ENCODE measurements around the gene PHACTR3.
"Not testable (repeated sequence)": the region's sequence is repeated elsewhere in the genome, so short reads cannot be mapped to it uniquely, and the experiment has no call there.

Gene PHACTR3

DNA sequence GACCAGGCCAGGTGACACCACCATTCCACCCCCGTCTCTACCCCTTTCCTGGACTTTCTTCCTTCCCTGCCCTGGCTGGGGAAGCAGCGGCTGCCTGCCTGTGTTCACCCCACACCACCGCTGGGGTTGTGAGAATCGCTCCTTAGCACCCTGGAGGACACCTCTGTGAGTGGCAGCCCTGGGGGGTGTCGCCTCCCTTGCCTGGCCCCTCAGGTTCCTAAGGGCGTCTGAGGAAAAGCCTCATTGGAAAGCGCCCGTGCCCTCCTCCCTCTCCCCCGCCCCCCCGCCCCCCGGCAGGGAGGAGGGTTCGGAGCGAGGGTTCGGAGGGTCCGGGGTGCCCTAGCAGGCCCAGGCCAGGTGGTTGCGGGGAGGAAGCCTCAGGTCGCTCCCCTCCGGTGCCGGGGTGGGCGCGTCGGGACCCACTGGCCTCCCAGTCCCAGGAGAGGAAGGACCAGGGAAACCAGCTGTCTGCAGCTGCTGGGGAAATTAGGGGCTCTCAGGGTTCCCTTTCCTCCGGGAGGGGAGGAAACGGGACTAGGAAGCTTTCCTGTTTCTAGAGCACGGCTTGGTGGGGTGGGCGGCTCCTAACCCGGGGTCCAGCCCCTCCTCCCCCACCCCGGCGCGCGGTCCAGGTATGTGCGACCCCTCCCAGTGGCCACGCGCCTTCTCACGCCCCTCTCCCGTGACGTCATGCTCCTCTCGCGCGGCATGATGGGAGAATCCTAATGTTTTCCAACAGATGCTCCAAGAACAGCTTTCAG, at the start of gene PHACTR3:
PHACTR3 (plus strand) TSS at position 760 of the 761 bp plus-strand sequence. CDS start 475 bp downstream, outside the sequence.
- DNase-seq: no peak

DNA sequence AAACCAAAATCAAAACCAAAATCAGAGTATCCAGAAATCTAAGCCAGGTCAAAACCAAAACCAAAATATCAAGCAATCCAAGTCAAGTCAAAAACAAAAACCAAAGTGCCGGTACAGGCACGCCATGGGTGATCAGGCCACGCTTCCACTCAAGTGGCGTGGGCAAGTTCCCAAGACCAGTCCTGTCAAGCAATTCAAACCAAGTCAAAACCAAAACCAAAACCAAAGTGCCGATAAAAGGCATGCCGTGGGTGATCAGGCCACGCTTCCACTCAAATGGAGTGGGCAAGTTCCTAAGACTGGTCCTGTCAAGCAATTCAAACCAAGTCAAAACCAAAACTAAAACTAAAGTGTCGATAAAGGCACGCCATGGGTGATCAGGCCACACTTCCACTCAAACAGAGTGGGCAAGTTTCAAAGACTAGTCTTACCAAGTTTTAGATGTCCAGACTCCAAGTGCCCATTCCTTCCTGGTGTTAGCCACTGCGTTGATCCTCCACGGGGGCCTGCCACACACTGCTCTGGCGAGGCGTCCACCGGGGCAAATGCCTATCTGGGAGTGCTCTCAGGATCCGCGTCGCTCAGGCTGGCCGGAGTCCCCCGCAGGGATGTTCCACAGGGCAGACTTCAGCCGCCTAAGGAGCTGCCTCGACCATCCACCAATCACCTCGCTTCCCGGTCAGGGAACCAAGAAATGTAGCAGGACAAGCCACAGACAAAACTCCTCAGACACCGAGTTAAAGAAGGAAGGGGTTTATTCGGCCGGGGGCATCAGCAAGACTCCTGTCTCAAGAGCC, 46.4 kb upstream of the PHACTR3 start:
- not testable (repeated sequence) for DNase-seq

DNA sequence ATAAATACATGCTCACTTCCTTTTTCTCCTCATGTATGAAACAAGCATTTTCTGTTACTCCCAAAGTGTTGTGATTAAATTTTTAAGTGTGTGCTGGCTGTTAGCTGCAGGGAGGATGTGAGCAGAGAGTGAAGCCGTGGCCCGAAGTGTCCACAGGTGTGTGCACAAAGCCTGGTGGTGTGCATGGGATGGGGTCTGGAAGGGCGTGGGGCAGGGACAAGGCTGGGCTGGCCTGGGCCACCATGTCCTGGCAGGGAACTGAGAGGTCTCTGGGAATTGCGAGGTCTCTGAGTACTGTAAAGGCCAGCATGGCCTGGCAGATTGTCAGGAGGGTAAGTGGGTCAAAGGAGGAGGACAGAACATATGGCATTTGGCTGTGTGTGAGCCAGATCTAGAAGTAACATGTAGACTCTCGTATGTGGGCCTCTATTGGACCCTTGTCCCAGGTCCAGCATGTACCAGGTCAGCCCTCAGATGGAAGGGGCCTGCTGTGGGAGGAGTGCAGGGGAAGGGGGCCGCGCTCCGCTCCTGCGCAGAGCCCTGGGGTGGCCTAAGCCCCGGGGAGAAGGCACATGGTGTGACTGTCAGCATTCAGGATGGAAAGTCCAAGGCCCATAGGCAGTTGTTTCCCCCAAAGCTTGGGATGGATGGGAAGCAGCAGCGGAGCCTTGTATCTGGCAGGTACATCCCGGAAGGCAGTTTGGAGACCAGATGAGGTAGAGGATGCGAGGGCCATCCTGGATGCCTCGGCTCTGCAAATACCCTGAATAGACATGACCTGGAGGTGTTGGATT, 45.1 kb upstream of the PHACTR3 start:
- no peak for DNase-seq

DNA sequence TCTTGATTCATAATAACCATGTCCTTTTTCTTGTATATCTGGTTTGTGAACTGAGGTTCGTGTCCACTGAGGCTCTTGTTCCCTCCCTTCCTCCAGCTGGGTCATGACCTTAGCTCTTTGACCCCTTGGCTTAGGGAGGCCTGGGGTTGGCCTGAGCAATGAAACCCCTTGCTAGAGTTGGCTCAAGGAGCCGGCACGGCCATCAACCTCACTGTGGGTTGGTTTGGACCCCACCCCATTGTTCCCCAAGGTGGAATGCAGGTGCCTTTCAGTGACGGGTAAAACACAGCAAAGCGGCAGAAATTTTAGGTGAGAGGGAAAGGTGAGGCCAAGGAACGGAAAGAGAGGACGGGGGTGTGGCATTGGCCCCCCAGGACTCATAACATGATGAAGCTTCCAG, 44.5 kb upstream of the PHACTR3 start:
- DNase-seq: no peak

DNA sequence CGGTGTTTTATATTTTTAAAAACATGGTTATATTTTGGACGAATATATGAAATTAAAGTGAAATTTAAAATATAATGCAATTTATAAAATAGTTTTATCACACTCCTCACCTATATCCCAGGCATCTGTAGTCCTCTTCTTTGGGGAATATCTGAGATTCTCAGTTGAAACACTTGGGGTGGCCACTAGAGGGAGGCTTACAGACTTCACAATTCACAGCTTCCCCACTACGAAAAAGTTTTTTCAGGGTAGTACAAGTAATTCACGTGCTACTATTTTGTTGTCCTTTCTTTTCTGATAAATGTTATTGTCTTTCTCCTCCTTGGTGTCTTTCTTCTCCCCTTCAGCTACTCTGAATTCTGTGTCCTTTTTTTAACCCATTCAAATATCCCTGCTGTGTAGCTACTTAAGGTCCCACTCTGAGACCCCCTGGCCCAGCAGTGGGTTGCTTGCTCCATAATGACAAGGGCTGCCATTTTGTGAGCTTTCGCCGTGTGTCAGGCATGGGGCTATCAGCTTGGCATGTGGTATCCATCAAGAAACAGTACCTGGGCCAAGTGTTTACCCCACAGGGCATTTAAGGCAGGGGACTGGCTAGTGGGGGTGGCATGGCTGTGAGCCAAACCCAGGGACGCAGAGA, 43.6 kb upstream of the PHACTR3 start:
- DNase-seq: peak; percentile 29

DNA sequence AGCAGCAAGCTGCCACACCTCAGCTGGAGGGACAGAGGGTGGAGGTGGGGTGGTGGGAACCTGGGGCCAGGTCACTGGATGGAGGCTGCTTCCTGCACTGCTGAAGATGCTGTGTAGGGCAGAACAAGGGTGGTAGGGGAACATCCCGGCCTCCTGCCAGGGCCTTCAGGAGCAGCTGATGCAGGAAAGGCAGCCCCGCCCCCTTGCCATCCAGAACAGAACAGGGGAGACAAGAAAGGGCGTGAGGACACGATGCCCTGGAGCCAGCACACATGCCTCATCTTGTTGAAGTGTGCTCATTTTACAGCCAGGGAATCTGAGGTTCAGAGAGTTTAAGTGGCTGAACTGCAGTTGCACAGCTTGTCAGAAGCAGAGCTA, 43.1 kb upstream of the PHACTR3 start:
- DNase-seq: no peak

DNA sequence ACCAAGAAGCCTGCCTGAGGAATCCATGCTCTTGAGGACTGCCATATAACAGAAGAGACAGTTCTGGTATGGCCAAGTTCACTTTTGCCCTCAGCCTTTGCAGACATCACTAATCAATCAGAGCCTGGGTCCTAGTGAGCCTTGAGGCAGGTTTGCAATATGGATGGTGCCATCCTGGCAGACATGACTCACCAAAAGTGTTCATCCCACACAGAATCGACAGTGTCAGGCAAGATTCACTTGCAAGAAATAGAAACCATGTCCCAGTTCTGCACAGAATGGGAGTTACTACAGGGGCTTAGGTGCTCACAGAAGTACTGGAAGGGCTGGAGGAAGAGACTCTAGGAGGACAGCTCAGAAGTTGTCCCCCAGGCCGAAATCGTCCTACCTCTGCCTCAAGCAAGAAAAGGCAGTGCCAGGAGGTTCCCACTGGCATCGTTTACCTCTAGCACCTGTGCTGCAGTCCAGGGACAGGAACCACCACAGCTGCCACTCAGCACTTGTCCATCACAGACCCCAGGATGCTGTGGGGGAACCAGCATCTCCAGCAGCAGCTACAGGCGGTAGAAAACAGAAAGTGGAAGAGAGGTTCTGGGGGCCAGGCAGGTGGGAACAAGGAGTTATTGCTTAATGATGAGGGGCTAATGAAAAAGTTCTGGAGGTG, 42.6 kb upstream of the PHACTR3 start:
- no peak for DNase-seq

DNA sequence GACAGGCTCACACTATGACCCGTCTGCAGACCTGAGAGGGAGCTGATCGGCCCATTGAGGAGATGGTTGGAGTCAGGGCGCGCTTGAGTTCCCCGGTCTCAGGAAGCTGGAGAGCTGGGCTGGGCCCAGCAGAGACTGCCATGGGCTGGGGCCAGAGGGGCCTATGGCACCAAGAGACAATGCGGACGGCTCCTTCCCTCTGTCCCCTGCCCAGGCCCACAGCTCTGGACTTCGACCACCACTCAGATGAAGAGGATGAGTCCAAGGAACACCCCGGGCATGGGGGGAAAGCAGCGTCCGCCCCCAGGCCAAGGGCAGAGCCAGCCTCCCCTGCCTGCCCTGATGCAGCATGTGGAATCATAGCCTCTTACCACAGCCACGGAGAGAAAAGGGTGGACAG, 40.2 kb upstream of the PHACTR3 start:
- no peak for DNase-seq

DNA sequence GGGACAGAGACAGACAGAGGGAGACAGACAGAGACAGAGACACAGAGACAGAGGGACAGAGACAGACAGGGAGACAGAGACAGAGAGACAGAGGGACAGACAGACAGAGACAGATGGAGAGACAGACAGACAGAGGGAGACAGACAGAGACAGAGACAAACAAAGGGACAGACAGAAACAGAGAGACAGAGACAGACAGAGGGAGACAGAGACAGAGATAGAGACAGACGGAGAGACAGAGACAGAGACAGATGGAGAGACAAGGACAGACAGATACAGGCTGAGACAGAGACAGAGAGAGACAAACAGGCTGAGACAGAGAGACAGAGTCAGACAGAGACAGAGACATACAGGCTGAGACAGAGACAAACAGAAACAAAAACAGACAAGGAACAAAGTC, 39.4 kb upstream of the PHACTR3 start:
- no peak for DNase-seq

DNA sequence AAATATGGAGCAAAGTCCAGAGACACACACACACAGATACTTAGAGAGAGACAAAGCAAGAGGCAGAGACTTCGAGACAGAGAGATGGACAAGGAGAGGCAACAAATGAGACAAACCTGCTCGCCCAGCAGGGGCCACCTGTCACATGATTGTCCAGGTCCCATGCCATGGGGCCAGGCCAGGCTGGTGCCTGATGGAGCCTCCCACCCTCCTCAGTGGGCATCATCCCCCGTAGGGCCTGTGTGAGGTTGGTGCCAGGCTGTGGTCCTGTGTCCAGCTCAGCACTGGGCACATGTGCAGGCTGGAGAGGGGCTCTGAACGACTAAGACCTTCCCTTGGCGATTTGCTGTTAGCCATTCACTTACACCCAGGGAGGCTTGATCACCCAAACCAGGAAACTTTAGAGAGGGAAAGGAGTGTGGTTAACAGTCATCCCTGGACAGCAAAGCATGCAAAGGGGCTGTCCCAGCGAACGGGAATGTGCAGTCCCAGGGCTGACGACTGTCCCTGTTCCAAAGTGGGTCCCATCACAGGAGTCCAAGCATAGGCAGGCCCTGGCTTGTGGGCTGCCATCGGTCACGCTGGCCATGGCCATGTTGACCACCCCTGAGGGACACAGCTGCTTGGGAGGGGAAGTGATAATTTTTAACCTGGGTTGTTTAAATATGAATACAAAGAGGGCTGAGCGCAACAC, 38.4 kb upstream of the PHACTR3 start:
- DNase-seq: no peak

DNA sequence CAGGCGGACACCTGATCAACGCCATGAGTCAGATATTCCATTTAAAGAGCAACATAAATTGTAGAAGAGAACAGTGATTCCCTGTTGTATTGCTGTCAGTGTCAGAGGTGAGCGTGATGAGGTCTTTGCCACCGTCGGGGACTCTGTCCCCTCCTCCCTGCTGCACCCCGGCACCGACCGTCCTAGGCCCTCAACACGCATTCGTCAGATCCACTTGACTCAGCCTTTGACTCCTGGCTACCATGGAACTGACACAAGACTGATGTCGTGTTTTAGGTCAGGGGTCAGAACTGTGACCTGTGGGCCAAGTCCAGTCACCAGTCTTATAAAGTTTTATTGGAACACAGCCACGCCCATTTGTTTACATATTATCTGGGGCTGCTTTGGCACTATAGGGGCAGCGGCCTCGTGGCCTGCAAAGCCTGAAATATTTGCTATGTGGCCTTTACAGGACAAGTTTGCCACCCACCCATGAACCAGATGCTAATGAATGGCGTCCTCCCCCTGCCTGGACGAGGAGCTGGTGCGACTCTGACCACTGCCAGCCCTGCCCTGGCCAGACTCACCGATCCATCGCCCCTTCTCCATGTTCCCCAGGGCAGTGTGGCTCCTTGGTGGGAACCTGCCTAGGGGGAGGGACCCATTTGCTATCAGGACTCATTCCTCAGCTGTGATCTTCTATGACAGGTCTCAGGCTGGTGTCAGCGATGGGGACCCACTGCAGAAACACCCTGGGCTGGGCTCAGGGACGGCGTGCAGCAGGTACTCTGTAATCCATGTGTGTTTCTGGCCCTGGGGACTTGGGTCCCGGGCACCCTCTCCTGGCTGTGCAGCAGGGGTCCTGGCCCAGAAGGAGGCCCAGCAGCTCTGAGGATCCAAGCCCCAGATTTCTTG, 37.5 kb upstream of the PHACTR3 start:
- DNase-seq: no peak

DNA sequence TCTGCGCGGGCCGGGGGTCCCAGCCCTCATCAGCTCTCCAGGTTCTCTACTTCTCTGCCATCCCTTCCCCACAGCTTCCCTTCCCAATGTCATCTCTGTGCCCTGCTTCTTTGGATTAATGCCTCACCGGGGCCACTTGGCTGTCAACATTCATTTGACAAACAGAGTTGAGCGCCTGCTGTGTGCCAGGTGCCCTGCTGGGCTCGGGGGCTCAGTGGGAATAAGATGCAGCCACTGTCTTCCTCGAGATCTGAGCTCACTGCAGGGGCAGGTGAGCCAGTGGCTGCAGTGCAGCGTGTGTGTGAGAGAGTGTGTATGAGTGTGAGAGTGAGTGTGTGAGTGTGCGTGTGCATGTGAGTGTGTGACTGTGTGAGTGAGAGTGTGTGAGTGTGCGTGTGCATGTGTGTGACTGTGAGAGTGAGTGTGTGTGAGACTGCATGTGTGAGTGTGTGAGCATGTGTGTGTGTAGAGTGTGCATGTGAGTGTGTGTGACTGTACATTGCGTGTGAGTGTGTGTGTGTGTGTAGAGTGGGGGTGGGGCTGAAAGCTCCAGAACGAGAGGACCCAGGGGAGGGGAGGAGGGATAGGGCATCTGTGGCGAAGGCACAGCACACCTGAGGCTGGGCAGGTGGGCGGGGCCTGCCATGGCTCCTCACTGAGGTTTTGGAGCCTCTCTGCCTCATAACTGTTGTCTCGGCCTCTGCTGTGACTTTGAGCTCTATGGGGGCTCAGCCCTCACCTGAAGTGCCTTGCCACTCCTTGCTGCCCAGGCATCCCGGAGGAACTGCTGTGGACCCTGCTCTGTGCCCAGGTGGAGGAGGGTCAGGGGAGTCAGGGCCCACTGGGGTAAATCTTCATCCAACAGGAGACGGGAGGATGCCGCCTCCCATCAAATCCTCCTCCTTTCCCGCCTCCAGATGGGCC, 36.5 kb upstream of the PHACTR3 start:
- DNase-seq: no peak

DNA sequence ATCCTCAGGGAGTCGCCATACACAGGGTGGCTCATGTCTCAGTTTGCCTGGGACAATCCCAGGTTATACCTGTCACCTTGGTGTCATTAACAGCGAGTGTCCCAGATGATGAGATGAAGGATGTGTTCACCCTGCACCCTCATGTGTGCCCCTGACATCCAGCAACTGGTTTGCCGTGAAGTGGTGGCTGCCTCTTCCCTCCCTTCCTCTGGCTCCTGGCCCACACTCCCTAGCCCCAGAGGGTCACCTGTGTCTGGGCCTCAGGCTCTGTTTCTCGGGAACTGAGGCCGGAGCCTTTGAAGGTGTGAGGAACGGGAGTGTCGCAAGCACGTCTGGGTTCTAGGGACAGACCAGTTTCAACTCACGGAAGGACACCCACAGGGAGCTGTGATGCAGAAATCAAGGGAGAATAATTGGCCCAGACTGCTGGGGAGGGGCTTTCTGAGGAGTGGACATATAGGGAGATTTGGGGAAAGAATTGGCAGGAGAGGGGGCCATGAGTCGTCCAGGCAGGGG, 35.8 kb upstream of the PHACTR3 start:
- no peak for DNase-seq

DNA sequence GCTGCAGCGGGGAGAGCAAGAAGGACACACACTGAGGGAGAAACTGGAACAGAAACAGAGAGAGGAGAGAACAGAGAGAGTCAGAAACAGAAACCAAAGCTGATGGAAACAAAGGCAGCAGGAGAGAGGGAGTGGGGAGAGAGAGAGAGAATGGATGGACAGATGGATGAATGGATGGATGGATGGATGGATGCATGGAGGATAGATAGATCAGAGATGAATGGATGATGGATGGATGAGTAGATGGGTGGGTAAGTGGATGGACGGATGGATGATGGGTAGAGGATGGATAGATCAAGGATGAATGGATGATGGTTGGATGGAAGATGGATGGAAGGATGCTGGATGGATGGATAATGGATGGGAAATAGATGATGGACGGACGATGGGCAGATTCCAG, 35.0 kb upstream of the PHACTR3 start:
- no peak for DNase-seq

DNA sequence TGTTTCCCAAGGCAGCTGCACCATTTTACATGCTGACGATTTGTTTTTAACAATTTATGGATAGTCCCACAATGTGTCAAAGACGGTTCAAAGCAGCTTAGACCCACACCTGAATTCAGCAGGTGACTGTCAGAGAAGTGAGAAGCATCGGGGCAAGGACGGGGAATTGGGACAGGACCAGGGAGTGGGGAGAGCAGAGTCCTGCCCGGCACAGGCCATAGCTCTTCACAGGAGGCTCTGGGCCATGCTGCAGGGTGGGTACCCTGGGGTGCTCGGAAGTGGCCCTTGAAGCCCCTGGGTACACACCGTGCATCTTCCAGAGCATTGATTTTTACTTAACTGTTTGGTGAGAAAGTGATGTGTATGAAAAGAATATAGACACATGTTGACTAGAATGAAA, 33.2 kb upstream of the PHACTR3 start:
- DNase-seq: no peak

DNA sequence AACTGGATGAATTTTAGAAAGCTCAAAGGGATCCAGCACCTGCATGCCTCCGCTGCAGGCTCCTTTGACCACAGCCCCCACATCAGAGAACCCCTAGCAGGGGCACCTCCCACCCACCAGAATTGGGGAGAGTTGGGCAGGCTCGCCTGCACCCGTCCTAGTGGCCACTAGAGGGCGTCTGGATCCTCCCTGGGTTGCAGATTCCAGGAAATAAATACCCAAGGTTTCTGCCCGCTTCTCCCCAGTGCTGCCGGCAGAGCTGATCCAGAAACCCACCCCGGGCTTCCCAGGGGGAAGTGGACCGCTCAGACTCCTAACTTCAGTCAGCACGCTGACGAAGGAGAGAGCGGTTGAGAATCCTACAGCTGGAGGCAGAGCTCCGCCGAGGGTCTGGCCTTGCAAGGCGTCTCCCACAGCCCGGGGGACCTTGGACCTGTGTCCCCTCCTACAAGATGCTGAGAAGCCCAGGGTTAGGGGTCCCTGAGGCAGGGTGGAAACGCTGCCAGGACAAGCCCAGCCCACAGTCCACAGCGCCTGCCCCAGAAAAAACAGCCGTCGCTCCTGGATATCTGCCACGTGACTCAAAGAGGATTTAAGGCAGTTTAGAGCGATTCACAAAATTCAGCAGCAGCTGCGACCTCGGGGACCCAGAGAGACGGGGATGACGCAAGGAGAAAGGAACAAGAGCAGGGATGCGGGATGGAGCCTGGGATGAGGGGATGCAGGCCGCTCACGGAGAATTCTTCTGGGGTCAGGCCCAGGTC, 32.6 kb upstream of the PHACTR3 start:
- DNase-seq: peak; percentile 55

DNA sequence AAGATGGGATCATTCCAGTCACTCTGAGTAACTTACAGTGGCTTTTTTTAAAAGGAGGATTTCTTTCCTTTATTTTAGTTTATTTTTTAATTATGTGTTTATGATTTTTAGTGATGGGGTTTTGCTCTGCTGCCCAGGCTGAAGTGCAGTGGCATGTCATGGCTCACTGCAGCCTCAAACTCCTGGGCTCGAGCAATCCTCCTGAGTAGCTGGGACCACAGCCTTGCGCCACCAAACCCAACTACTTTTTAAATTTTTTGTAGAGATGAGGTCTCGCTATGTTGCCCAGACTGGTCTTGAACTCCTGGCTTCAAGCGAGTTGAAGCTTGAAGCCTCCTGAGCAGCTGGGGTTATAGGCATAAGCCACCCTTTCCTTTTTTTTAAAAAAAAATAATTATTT, 31.8 kb upstream of the PHACTR3 start:
- no peak for DNase-seq

DNA sequence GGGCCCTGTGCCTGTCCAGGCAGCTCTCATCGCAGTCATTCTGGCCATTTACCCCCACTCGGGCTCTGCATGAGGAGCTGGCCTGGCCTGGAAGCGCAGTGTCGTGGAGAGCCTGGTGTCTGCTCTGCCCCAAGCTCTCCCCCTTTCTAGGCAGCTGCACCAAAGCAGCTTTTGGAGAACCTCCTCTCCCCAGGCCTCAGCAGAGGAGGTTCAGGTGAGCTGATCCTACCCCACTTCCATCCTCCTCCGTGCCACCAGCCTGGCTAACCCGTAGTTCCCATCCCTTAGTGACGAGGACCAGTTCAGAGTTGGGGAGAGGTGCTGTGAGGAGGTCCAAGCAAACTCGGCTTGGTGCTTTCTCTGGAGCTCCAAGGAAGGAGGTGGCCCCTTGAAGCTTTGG, 30.5 kb upstream of the PHACTR3 start:
- no peak for DNase-seq

DNA sequence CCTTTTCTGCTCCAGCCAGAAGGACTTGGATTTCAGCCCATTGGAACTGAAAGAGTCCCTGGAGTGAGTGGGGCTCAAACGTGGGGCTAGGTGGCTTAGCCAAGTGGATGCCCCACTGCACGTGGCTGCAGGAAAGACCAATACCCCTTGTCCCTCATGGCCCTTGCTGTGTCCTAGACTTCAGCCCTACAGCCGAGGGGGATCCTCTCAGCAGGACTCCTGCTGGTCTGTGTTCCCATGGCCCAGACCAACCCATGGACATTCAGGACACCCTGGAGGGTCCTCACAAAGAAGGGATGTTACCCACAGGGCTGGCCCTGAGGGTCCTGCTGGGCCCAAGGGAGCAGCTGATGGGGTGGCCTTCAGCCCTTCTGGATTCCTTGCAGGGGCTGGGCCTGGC, 30.0 kb upstream of the PHACTR3 start:
- no peak for DNase-seq
